ENCODE results near the gene CD55.
"Not testable (repeated sequence)": the region's sequence is repeated elsewhere in the genome, so short reads cannot be mapped to it uniquely, and the experiment has no call there.

Gene CD55

GRCh38 chr1:207313131-207313530 lies 8.3 kb upstream of the CD55 start:
- DNase-seq: no peak
- TF ChIP-seq POLR2A (IDR thresholded peaks at IDR 0.05; ENCODE audit: low read length): no peak
- TF ChIP-seq GATA1 (IDR thresholded peaks at IDR 0.05; ENCODE audit: low read depth, low read length): no peak

DNA sequence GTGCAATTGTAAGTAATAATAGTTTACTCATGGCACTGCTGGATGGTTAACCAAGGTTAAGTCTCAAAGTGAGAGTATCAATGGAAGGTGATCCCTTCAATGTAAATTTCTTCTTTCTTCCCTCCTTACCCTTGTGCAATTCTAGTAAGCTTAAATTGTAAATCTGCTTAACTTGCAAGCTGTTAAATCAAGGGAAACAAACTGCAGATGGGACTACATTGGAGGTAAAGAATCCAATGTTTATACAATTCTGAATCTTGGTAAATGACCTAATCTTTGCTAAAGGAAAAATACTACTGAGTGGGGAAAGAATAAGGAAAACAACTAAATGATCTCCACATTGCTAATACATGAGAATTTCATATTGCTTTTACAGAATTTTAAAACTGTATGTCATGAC lies 6.7 kb upstream of the CD55 start:
- TF ChIP-seq POLR2A (IDR thresholded peaks at IDR 0.05; ENCODE audit: low read length) (no peak), GATA1 (IDR thresholded peaks at IDR 0.05; ENCODE audit: low read depth, low read length) (no peak)
- no peak for DNase-seq

GRCh38 chr1:207315435-207315834 lies 6.0 kb upstream of the CD55 start:
- TF ChIP-seq POLR2A (IDR thresholded peaks at IDR 0.05; ENCODE audit: low read length) (no peak), GATA1 (IDR thresholded peaks at IDR 0.05; ENCODE audit: low read depth, low read length) (no peak)
- no peak for DNase-seq

GRCh38 chr1:207316141-207316540 lies 5.3 kb upstream of the CD55 start:
- no peak for DNase-seq

GRCh38 chr1:207316622-207317391 lies 4.7 kb upstream of the CD55 start:
- no peak for TF ChIP-seq POLR2A (IDR thresholded peaks at IDR 0.05; ENCODE audit: low read length)
- TF ChIP-seq GATA1 (IDR thresholded peaks at IDR 0.05; ENCODE audit: low read depth, low read length): no peak
- peak; percentile 45 to 60 for DNase-seq

More at GRCh38 chr1:207316141-207316540, 5.3 kb upstream of the CD55 start:
- TF ChIP-seq GATA1 (IDR thresholded peaks at IDR 0.05; ENCODE audit: low read depth, low read length) (no peak), POLR2A (IDR thresholded peaks at IDR 0.05; ENCODE audit: low read length) (no peak)

GRCh38 chr1:207317561-207317960 lies 3.9 kb upstream of the CD55 start:
- TF ChIP-seq POLR2A (IDR thresholded peaks at IDR 0.05; ENCODE audit: low read length): no peak
- TF ChIP-seq GATA1 (IDR thresholded peaks at IDR 0.05; ENCODE audit: low read depth, low read length): no peak
- no peak for DNase-seq

GRCh38 chr1:207318072-207318619 lies 3.3 kb upstream of the CD55 start:
- DNase-seq: peak; percentile 67 to 71
- TF ChIP-seq POLR2A (IDR thresholded peaks at IDR 0.05; ENCODE audit: low read length): no peak

DNA sequence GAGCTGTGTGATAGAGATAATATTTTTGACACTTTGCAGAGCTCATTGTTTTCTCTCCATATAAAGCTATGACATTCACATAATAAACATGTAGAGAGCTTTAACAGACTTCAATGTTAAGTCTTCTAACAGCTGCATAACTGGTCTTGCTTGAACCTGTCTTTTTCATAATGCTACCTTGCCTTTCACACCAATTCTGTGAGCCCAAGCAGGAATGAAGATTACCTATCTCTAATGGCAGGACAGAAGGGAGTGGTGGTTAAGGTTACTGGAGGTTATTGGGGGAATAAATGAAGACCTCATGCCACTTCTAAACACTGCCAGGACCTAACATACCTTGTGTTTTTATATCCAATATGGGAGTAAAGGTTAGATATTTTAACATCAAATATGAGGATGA lies 2.3 kb upstream of the CD55 start:
- DNase-seq: peak; percentile 64 to 73
- TF ChIP-seq GATA1 (IDR thresholded peaks at IDR 0.05; ENCODE audit: low read depth, low read length) (no peak), POLR2A (IDR thresholded peaks at IDR 0.05; ENCODE audit: low read length) (no peak)

- DNase-seq: not testable (repeated sequence)
Observed at GRCh38 chr1:207320105-207320504, 1.4 kb upstream of the CD55 start.

- DNase-seq: peak; percentile 72 to 83
- peak; percentile 43 for TF ChIP-seq POLR2A (IDR thresholded peaks at IDR 0.05; ENCODE audit: low read length)
- TF ChIP-seq GATA1 (IDR thresholded peaks at IDR 0.05; ENCODE audit: low read depth, low read length): no peak
Observed at GRCh38 chr1:207321790-207322645, 540 bp downstream of the CD55 start.

- TF ChIP-seq GATA1 (IDR thresholded peaks at IDR 0.05; ENCODE audit: low read depth, low read length) (no peak), POLR2A (IDR thresholded peaks at IDR 0.05; ENCODE audit: low read length) (peak; percentile 31)
Observed at GRCh38 chr1:207323425-207324225, 2.1 kb downstream of the CD55 start.

DNA sequence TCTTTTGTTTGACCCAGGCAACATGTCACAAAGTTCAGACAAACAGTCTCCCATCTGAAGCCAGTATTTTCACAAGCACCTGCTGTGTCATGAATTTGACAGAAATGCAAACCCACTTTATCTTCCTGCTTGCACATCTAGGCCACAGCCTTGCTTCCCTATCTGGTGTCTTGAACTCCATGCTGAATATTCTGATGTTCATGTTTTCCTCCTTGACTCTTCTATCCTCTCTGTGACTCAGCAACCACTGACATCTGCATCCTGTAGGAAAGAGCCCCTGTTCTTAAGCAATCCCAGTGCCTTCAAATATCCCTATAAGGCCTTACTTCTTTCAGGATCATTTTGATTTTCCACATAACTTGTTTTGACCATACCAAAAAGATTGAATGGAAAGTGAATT lies 6.5 kb downstream of the CD55 start:
- TF ChIP-seq POLR2A (IDR thresholded peaks at IDR 0.05; ENCODE audit: low read length): peak; percentile 23
- no peak for TF ChIP-seq GATA1 (IDR thresholded peaks at IDR 0.05; ENCODE audit: low read depth, low read length)
- peak; percentile 27 to 33 for DNase-seq

More at GRCh38 chr1:207323425-207324225, 2.1 kb downstream of the CD55 start:
- peak in 1 of 2 experiments; percentile 34 for DNase-seq

GRCh38 chr1:207328908-207329440 lies 7.5 kb downstream of the CD55 start:
- DNase-seq: no peak
- peak; percentile 35 for TF ChIP-seq POLR2A (IDR thresholded peaks at IDR 0.05; ENCODE audit: low read length)
- no peak for TF ChIP-seq GATA1 (IDR thresholded peaks at IDR 0.05; ENCODE audit: low read depth, low read length)
